Activated CD8-positive, alpha-beta T cell treated with anti-CD3 and anti-CD28 coated beads, Interleukin-2, amount 10 ng/mL, durations not matched to agents 7 days and 5 days (primary cell): Measurements from ENCODE around the gene DOCK3. TPM values are rescaled to one million over a fixed set of nuclear protein-coding genes. Genes with fewer than 3 reads are reported as not detected.

Experiments used
- ATAC-seq: fragments of 150-1000 bp; cut with Tn5 transposase; one replicate; pipeline ENCODE4 v1.10.0; 2021; ENCODE audit warnings: moderate library complexity
- CTCF ChIA-PET: fragments of 350-600 bp; sonication (Branson Sonifier 250); formaldehyde crosslinking; loops from one replicate; lab custom pipeline; 2021; ENCODE audit warnings: antibody characterized with exemption; lab: Charles Lee
- POLR2A ChIA-PET: fragments of 350-600 bp; sonication (Branson Sonifier 250); formaldehyde crosslinking; loops from one replicate; lab custom pipeline; 2021; ENCODE audit warnings: antibody characterized with exemption; lab: Charles Lee
- DNase-seq: peaks from one replicate; pipeline ENCODE4 v3.0.0-alpha.2; 2020
- H3K27ac Mint-ChIP-seq: one replicate; pipeline ENCODE4 v1.8.0; 2021; ENCODE audit warnings: mild to moderate bottlenecking, mixed read lengths
- H3K27me3 Mint-ChIP-seq: one replicate; pipeline ENCODE4 v1.8.0; 2021; ENCODE audit warnings: low read depth, mixed read lengths
- H3K36me3 Mint-ChIP-seq: one replicate; pipeline ENCODE4 v1.8.0; 2021; ENCODE audit warnings: low read depth, mixed read lengths
- H3K4me1 Mint-ChIP-seq: one replicate; pipeline ENCODE4 v1.8.0; 2021; ENCODE audit warnings: low read depth, mixed read lengths
- H3K4me3 Mint-ChIP-seq: one replicate; pipeline ENCODE4 v1.8.0; 2021; ENCODE audit warnings: mild to moderate bottlenecking, mixed read lengths
- H3K9me3 Mint-ChIP-seq: one replicate; pipeline ENCODE4 v1.8.0; 2022; ENCODE audit warnings: mixed read lengths; ENCODE audit not compliant: insufficient read depth
- total RNA-seq, 2 experiments: library from RNA; stranded (reverse); gene quantifications; one replicate each; pipeline ENCODE4 v1.2.3, GENCODE V29; 2021

DOCK3 gene
- total RNA-seq, 2 experiments from 2014 or later: 3.2 to 3.4 TPM

DNA sequence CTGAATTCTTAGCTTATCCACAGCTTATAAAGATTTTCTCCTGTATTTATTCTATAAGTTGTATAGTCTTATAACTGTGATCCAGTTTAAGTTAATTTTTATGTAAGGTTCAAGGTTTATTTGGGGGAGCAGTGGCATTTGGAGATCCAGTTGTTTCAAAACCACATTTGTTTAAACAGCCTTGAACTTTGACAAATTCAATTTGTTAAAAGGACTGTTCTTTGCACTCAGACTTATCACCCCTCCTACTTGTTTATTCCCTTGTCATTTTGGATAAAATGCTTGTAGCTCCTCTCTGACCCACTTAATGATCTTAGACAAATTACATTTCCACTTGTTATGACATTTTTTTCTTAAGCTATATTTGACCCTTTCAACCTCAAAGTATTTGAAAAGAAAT is 327.8 kb downstream of the DOCK3 start:
- POLR2A ChIA-PET: no interaction called here

GRCh38 chr3:51004235-51004634 is 329.5 kb downstream of the DOCK3 start:
- Mint-ChIP-seq H3K4me3 (no peak overlapping the region), H3K36me3 (no peaks in the 10 kb centered on the region), H3K27ac (no peak overlapping the region), H3K27me3 (no peaks in the 10 kb centered on the region), H3K4me1 (no peaks in the 10 kb centered on the region), H3K9me3 (no peaks in the 10 kb centered on the region)
- DNase-seq: no peak
- ChIA-PET CTCF (no interaction called here), POLR2A (no interaction called here)
- ATAC-seq: no peak

More for the DNA sequence above, 327.8 kb downstream of the DOCK3 start:
- no peak overlapping the region for H3K27ac Mint-ChIP-seq
- CTCF ChIA-PET: no interaction called here
- no peaks in the 10 kb centered on the region for H3K36me3 Mint-ChIP-seq
- no peaks in the 10 kb centered on the region for H3K27me3 Mint-ChIP-seq
- no peak for ATAC-seq
- no peak for DNase-seq
- H3K9me3 Mint-ChIP-seq: no peaks in the 10 kb centered on the region
- H3K4me3 Mint-ChIP-seq: no peak overlapping the region
- H3K4me1 Mint-ChIP-seq: no peaks in the 10 kb centered on the region

DNA sequence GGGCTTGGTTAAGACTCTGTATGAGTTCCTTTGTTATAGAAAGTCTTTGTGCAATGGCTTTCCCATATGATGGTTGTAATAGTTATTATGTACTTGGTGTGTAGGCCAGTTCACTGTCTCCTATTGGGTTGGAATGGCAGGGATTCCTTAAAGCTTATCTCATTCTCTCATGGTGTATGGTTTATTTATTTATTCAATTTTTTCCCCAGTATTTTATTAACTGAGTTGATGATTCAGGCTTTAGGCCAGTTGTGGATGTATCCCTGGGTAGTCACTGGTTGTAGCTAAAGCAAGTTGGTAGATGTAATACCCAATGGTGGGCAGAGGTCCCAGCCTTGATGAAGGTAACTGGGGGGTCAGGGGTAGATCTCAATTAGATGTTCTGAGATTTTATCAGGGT is 349.4 kb downstream of the DOCK3 start:
- DNase-seq (no peak), ATAC-seq (no peak)
- CTCF ChIA-PET: interaction anchor here (0.9 kb wide), 1 partner anchor 349 kb away, joined by 3 read pairs; no protein-coding TSS in a partner anchor
- H3K9me3 Mint-ChIP-seq: peaks cover 13% of the 10 kb centered on the region
- POLR2A ChIA-PET: no interaction called here
- no peak overlapping the region for H3K27ac Mint-ChIP-seq
- H3K4me3 Mint-ChIP-seq: no peak overlapping the region
- no peaks in the 10 kb centered on the region for H3K27me3 Mint-ChIP-seq
- H3K36me3 Mint-ChIP-seq: peaks cover 15% of the 10 kb centered on the region
- peaks cover 27% of the 10 kb centered on the region for H3K4me1 Mint-ChIP-seq

DNA sequence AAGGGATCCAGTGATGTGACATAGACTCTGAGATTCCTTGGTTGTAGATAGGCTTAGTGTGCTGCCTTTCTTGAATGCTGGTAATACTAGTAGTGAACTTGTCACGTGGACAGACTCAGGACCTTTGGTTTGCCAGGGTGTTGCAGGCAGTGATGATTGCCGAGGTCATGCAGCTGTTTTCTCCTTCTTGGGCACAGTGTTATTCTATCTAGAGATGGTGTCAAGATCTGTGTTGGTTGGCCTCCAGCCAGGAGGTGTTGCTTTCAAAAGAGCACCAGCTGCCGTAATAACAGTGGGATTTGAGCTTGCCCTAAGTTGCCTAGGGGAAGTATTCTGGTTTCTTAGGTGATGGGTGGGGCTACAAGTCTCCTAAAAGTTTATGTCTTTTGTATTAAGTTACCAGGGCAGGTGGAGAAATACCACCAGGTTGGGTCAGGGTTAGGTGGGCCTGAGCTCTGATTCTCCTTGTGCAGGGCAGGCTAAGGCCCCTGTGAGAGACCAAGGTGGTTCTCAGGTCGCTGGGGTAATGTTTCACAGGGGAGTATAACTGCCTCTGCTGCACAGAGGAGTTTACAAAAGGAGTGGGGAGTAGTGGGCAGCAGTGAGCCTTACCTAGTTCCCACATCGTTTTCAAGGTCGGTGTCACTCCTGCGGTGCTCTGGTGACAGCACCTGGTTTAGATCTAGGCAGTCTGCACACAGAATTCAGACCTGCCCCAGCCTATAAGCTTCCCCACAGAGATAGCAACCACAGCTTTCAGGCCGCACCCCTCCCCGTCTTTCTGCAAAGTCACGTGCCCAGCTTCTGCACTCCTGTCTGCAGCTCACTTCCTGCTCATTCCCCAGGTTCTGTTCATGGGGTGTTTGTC is 350.3 kb downstream of the DOCK3 start:
- CTCF ChIA-PET: interaction anchor here (0.9 to 1.4 kb wide), 4 partner anchors 9 to 349 kb away, joined by 3 to 6 read pairs (median 4); no protein-coding TSS in a partner anchor
- ATAC-seq (peak; percentile 96), DNase-seq (peak; percentile 84)
- H3K27me3 Mint-ChIP-seq: no peaks in the 10 kb centered on the region
- H3K4me1 Mint-ChIP-seq: peaks cover 27% of the 10 kb centered on the region
- H3K27ac Mint-ChIP-seq: peak overlapping the region; percentile 88
- POLR2A ChIA-PET: interaction anchor here (1.0 kb wide), 1 partner anchor 435 kb away, joined by 3 read pairs; no protein-coding TSS in a partner anchor
- H3K4me3 Mint-ChIP-seq: peak overlapping the region; percentile 59
- H3K9me3 Mint-ChIP-seq: peaks cover 13% of the 10 kb centered on the region
- peaks cover 15% of the 10 kb centered on the region for H3K36me3 Mint-ChIP-seq

- H3K4me3 Mint-ChIP-seq: no peak overlapping the region
- no peak overlapping the region for H3K27ac Mint-ChIP-seq
- CTCF ChIA-PET: interaction anchor here (1.2 kb wide), 1 partner anchor 345 kb away, joined by 3 read pairs; no protein-coding TSS in a partner anchor
- POLR2A ChIA-PET: no interaction called here
- peaks cover under 1% of the 10 kb centered on the region for H3K4me1 Mint-ChIP-seq
- ATAC-seq (no peak), DNase-seq (no peak)
- peaks cover 4% of the 10 kb centered on the region for H3K9me3 Mint-ChIP-seq
- no peaks in the 10 kb centered on the region for H3K27me3 Mint-ChIP-seq
- peaks cover 3% of the 10 kb centered on the region for H3K36me3 Mint-ChIP-seq
Measured at GRCh38 chr3:51031666-51032065, 356.9 kb downstream of the DOCK3 start.

DNA sequence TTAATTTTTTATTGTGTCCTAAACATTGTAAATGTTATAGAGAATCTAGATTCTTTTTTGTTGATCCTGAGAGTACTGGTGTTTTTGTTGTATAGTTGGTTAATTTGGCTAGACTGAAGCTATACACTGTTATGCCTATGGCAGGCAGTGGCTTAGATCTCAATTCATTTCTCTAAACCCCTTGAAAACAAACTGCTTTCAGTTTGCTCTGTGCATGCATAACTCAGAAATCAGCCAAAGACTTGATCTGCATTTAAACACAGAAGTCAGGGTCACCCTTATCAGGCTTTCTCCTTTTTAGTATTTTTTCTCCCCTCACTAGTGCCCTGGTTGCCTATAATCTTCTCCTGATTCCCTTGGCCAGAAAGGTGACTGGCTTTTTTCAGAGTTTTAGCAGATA is 360.9 kb downstream of the DOCK3 start:
- no peaks in the 10 kb centered on the region for H3K9me3 Mint-ChIP-seq
- ChIA-PET CTCF (interaction anchor here (1.0 kb wide), 1 partner anchor 336 kb away, joined by 4 read pairs; no protein-coding TSS in a partner anchor), POLR2A (no interaction called here)
- DNase-seq: no peak
- H3K27me3 Mint-ChIP-seq: no peaks in the 10 kb centered on the region
- no peak overlapping the region for H3K27ac Mint-ChIP-seq
- H3K4me3 Mint-ChIP-seq: no peak overlapping the region
- no peak for ATAC-seq
- no peaks in the 10 kb centered on the region for H3K4me1 Mint-ChIP-seq
- H3K36me3 Mint-ChIP-seq: no peaks in the 10 kb centered on the region

DNA sequence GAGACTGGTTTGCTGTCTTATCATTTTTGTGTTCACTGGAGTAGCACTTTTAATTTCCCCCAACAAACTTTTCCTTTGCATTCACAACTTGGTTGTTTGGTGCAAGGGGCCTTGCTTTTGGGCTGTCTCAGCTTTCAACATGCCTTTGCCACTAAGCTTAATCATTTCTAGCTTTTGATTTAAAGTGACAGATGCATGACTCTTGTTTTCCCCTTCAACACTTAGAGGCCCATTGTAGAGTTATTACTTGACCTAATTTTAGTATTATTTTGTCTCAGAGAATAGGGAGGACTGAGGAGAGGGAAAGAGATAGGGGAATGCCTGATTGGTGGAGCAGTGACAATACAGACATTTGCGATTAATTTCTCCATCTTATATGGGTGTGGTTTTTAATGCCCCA is 370.3 kb downstream of the DOCK3 start:
- POLR2A ChIA-PET: no interaction called here
- CTCF ChIA-PET: interaction anchor here (0.8 kb wide), 1 partner anchor 73 kb away, joined by 3 read pairs; no protein-coding TSS in a partner anchor
- no peak for ATAC-seq
- H3K27ac Mint-ChIP-seq: no peak overlapping the region
- no peaks in the 10 kb centered on the region for H3K4me1 Mint-ChIP-seq
- no peak for DNase-seq
- H3K9me3 Mint-ChIP-seq: no peaks in the 10 kb centered on the region
- H3K36me3 Mint-ChIP-seq: no peaks in the 10 kb centered on the region
- H3K4me3 Mint-ChIP-seq: no peak overlapping the region
- H3K27me3 Mint-ChIP-seq: no peaks in the 10 kb centered on the region

- DNase-seq: no peak
- Mint-ChIP-seq H3K9me3 (no peaks in the 10 kb centered on the region), H3K27me3 (no peaks in the 10 kb centered on the region), H3K27ac (no peak overlapping the region), H3K4me3 (no peak overlapping the region), H3K36me3 (no peaks in the 10 kb centered on the region), H3K4me1 (no peaks in the 10 kb centered on the region)
- ChIA-PET CTCF (interaction anchor here (1.6 kb wide), 1 partner anchor 81 kb away, joined by 5 read pairs; no protein-coding TSS in a partner anchor), POLR2A (interaction anchor here (0.5 kb wide), 1 partner anchor 16 kb away, joined by 3 read pairs; no protein-coding TSS in a partner anchor)
- ATAC-seq: no peak
Measured at GRCh38 chr3:51052562-51052961, 377.8 kb downstream of the DOCK3 start.

GRCh38 chr3:51057121-51057520 is 382.4 kb downstream of the DOCK3 start:
- no peaks in the 10 kb centered on the region for H3K9me3 Mint-ChIP-seq
- DNase-seq (no peak), ATAC-seq (no peak)
- no peak overlapping the region for H3K4me3 Mint-ChIP-seq
- POLR2A ChIA-PET: no interaction called here
- H3K27ac Mint-ChIP-seq: no peak overlapping the region
- H3K27me3 Mint-ChIP-seq: peaks cover under 1% of the 10 kb centered on the region
- CTCF ChIA-PET: no interaction called here
- H3K4me1 Mint-ChIP-seq: no peaks in the 10 kb centered on the region
- no peaks in the 10 kb centered on the region for H3K36me3 Mint-ChIP-seq

- Mint-ChIP-seq H3K4me1 (no peaks in the 10 kb centered on the region), H3K4me3 (no peak overlapping the region), H3K9me3 (no peaks in the 10 kb centered on the region), H3K27me3 (peaks cover 2% of the 10 kb centered on the region), H3K36me3 (no peaks in the 10 kb centered on the region), H3K27ac (no peak overlapping the region)
- no peak for DNase-seq
- ChIA-PET CTCF (no interaction called here), POLR2A (no interaction called here)
- no peak for ATAC-seq
Measured at GRCh38 chr3:51063053-51063452, 388.3 kb downstream of the DOCK3 start.

DNA sequence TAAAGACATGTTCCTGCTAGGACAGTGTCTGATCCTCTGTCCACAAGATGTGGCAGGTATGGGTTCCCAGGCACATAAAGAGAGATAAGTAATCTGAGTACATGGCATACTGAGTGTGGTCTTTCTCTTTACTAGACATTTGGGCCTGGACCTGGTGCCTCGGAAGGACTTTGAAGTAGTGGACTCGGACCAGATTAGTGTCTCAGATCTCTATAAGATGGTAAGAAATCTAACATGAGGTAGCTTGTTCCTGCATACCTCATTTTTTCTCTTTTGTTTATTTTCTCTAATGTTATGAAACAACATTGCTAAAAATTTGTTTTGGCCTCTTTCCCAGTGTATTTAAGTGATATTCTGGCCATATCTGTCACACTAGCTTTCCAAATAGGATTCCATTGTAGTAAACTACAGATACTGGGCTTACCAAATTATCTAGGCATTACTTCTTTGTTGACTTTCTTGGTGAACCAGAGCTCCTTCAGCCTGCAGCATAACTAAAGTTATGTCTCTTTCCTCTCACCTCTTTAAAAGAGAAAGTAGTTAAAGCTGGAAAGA is 400.6 kb downstream of the DOCK3 start:
- H3K27ac Mint-ChIP-seq: no peak overlapping the region
- no peaks in the 10 kb centered on the region for H3K36me3 Mint-ChIP-seq
- H3K27me3 Mint-ChIP-seq: no peaks in the 10 kb centered on the region
- no peaks in the 10 kb centered on the region for H3K4me1 Mint-ChIP-seq
- no peaks in the 10 kb centered on the region for H3K9me3 Mint-ChIP-seq
- CTCF ChIA-PET: interaction anchor here (1.3 kb wide), 1 partner anchor 297 kb away, joined by 3 read pairs; no protein-coding TSS in a partner anchor
- DNase-seq: no peak
- POLR2A ChIA-PET: no interaction called here
- no peak overlapping the region for H3K4me3 Mint-ChIP-seq
- no peak for ATAC-seq

DNA sequence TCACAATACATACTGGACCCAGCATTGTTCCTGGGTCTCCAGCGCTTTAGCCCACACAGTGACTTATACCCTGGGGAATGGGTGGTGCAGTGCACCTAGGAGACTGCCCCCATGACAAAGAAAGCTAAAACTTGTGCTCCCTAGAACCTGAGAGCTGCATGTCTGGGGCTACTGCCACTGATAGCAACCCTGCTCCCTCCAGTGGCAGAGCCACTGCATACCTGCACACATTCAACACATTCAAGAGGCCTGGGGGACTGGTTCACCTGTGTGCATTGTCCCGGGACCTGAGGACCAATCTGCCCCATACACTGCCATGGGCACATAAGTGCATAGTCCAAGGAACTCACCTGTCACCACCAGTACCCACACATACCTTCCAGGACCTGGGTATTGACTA is 407.6 kb downstream of the DOCK3 start:
- ATAC-seq: no peak
- Mint-ChIP-seq H3K36me3 (peaks cover 11% of the 10 kb centered on the region), H3K4me3 (no peak overlapping the region), H3K27me3 (no peaks in the 10 kb centered on the region), H3K9me3 (peaks cover 26% of the 10 kb centered on the region), H3K4me1 (no peaks in the 10 kb centered on the region), H3K27ac (no peak overlapping the region)
- POLR2A ChIA-PET: no interaction called here
- no peak for DNase-seq
- CTCF ChIA-PET: no interaction called here
